SKM-1 treated with dmso at 0.1 percent for 144 hours (cell line): ENCODE data around the gene VMP1.

ENCODE experiments used
- DNase-seq: peaks from one replicate; lab custom pipeline; 2025; ENCODE audit not compliant: unreplicated experiment; lab: John Stamatoyannopoulos, UW

VMP1 gene

GRCh38 chr17:59707971-59708430 lies 547 bp downstream of the VMP1 start:
- no peak for DNase-seq

DNA sequence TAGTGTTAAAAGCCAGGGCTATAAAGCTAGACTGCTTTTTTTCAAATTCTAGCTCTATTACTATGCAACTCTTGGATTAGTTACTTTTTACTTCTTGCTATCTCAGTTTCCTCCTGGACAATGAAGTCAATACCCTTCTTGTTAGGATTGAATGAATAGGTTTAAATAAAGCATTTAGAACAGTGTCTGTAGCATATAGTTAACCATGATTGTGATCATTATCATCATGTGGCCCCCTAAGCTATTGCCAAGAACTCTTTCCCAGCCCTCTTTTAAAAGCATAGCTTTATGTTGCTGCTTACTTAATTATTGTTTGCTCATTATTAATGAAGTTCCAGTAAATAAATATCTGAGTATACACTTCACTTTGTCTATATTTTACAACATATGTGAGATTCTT lies 4.5 kb downstream of the VMP1 start:
- DNase-seq: no peak

DNA sequence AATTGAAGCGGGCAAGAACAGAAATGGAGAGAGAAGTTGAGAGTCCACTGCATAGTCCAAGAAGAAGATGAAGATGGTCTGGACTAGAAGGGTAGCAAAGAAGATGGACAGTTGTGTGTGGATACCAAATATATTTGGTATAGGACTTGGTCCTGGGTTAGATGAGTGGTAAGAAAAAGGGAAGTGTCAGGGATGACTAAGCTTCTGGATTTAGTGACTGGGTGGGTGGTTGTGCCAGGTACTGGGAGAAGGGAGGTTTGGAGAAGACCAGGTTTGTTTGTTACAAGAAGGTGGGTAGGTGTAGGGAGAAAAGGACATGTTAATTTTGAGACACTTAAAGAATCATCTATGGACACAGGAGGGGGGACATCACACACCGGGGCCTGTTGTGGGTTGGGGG lies 5.4 kb downstream of the VMP1 start:
- peak; percentile 45 for DNase-seq

DNA sequence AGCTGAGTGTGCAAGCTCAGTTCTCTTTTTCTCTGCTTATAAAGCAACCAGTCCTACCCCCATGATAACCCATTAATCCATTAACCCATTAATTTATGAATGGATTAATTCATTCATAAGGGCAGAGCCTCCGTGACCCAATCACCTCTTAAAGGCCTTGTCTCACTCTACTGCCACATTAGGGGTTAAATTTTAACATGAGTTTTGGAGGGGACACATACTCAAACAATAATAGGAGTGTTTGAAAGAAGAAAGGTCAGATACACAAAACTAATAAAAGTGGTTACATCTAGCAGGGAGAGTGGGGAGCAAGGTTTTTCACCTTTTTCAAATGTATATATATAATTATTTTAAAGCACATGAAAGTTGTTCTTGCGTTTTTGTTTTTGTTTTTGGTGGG lies 6.8 kb downstream of the VMP1 start:
- DNase-seq: no peak

- DNase-seq: no peak
Observed at GRCh38 chr17:59716427-59716826, 9.0 kb downstream of the VMP1 start.

DNA sequence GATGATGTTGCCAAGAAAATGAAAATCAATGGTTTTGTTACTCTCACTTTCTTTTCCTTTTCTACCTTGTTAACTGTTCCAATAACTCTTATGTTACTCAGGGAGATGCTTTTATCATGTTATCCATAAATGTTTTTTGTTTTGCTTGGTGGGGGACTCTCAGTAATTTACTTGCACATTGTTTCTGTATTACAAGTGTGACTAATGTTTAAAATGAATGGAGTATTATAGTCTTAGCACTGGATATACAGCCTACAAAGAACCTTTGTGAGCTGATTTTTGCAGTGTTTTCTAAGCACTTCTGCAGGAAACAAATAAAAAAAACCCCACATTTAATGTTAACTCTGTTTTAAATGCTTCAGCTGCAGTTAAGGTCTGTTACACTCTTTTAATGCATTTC lies 12.1 kb downstream of the VMP1 start:
- no peak for DNase-seq

GRCh38 chr17:59722623-59723022 lies 15.2 kb downstream of the VMP1 start:
- no peak for DNase-seq

- no peak for DNase-seq
Observed at GRCh38 chr17:59723041-59723440, 15.6 kb downstream of the VMP1 start.

DNA sequence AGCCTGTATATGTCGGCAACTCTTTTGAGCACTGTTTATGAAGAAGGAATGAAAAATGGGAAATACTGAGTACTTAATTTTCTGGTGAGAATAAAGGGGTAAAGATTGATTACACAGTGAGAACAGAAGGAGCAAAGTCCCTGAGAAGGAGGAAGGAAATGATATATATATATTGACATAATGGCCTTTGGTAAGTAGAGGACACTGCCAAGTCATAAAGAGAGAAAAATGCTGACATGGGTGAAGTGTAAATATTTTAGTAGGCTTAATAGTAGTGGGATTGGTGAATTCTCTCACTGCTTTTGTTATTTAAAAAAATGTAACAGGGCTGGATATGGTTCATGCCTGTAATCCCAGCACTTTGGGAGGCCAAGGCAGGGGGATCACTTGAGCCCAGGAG lies 16.2 kb downstream of the VMP1 start:
- no peak for DNase-seq

DNA sequence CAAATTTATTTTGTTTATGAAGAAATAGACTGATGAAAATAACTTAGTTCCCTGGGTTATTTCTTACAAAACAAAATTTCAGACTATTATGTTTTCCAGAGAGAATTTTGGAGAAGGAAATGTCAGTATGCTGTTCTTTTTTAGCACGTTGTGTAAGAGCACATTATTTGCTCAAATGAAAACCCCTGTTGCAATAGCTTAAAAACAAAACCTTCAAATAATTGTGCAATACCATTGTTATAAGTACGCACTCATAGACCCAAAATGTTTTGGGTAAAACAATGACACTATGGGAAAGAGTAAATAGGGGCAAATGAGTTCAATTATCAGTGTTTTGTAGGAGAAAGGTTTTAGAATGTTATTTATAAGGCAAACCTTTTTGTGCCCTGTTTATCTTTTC lies 18.2 kb downstream of the VMP1 start:
- DNase-seq: peak; percentile 77

GRCh38 chr17:59727817-59728533 lies 20.5 kb downstream of the VMP1 start:
- no peak for DNase-seq

DNA sequence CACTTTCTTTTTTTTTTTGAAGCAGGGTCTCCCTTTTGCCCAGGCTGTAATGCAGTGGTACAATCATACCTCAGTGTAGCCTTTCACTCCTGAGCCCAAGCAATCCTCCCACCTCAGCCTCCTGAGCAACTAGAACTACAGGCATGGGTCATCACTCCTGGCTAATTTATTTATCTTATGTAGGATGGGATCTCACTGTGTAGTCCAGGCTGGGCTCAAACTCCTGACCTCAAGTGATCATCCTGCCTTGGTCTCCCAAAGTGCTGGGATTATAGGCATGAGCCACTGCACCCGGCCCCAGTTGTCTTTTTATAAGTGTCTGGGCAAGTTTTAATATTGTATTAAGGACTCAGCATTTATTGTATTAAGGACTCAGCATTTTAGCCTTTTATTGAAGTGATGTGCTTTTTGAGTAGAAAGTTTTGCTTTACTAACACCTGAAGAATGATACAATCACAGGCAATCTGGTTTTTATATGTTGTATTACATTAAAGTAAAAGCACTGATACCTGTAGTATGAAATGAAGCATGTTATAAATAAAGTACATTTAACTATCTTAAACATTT lies 22.9 kb downstream of the VMP1 start:
- DNase-seq: no peak

DNA sequence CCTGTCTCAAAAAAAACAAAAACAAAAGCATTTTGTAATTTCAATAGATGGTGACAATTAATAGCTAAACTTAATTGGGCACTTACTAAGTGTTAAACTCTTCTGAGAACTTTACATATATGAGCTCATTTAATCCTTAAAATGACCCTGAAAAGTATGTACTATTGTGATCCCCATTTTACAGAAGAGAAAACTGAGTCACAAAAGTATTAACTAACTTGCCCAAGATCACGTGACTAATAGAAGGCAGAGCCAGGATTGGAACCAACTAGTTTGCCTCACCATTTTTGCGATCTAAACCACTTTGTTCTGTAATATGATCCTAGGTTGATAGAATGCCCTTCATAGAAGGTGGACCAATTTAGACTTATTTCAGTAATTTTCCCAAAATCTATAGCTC lies 26.2 kb downstream of the VMP1 start:
- no peak for DNase-seq

DNA sequence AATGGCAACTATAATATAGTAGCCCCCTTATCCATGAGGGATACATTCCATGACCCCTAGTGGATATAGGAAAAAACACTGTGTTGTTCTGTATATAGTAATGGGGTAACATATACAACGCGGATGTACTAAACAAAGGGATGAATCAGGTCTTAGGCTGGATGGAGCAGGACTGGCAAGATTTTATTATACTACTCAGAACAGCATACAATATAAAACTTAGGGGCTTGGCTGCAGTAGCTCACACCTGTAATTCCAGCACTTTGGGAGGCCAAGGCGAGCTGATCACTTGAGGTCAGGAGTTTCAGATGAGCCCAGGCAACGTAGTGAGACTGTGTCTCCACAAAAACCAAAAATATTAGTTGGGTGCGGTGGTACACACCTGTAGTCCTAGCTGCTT lies 26.8 kb downstream of the VMP1 start:
- DNase-seq: no peak

- DNase-seq: no peak
Observed at GRCh38 chr17:59737324-59737723, 29.9 kb downstream of the VMP1 start.

DNA sequence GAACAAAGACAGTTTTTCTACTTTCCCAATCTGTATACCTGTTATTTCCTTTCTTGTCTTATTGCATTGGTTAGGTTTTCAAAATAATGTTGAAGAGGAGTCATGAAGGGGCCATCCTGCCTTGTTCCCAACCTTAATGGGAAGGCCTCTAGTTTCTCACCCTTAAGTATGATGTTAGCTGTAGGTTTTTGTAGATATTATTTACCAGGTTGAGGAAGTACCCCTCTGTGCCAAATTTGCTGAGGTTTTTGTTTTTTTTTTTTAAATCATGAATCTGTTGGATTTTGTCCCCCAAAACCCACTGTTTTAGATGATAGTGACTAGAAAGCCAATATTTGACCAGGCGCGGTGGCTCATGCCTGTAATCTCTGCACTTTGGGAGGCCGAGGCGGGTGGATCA lies 36.4 kb downstream of the VMP1 start:
- DNase-seq: no peak

DNA sequence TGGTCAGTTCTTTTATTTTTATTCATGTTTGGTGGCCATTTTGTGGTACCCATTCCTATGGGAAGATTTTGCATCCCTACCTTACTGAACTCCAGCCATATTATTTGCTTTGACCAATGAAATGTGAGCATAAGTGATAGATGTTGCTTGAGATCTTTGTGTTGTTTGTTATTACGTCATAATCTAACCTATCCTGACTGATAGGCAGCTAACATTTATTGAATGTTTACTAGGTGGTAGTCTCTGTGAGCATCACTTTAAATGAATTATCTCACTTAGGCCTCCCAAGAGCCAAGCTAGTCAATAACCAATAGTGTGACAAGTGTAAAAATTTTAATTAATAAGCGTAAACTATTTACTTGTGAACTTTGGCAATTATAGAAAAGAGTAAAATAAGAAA lies 37.6 kb downstream of the VMP1 start:
- no peak for DNase-seq

DNA sequence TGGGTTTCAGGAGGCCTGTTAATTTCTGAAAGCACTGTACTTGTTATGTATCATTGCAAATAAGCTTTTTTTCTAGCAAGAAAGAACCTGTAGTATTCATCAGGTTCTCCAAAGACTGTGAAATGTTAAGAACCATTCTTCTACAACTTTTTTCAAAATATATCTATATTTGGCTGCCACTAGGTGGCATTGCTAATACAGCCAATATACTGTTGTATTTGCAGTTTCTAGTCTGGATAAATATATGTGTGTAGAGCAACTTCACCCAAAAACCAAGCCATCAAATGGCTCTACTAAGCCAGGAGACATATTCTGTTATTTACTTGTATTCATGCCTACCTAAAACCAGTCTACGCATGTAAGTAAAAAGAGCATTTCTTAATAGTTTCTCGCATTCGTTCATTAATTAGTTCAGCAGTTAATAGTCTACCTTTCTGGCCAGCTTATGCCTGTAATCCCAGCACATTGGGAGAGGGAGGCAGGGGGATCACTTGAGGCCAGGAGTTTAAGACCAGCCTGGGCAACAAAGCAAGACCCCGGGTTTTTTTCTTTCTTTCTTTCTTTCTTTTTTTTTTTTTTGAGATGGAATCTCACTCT lies 39.5 kb downstream of the VMP1 start:
- DNase-seq: no peak

DNA sequence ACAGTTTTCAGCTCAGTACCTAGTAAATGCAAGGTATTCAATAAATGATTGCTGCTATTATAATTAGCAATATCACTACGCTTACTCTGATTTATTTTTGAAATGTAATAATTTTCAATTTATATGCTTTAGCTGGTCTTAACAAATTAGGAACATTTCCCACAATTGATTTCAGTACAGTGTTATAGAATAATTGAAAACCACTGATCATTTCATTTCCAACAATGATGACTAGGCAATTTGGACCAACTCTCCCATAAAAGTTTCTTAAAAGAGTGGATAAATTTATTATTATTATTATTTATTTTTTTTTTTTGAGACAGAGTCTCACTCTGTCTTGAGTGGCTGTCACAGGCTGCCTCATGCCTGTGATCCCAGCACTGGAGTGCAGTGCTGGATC lies 41.1 kb downstream of the VMP1 start:
- DNase-seq: no peak

DNA sequence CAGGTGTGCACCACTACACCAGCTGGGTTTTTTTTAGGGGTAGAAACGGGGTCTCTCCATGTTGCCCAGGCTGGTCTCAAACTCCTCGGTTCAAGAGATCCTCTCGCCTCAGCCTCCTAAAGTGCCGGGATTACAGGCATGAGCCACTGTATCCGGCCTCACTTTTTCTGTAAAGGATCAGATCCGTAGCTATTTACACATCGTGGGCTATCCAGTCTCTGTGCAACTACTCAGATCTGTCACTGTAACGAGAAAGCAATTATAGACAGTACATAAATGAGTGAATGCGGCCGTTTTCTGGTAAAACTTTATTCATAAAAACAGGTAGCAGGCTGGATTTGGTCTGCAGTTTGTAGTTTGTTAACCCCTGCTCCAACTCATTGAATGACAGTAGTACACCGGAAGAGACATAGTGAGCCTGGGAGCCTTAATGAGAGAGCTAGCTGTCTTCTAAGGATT lies 44.5 kb downstream of the VMP1 start:
- DNase-seq: no peak

- no peak for DNase-seq
Observed at GRCh38 chr17:59752446-59752845, 45.0 kb downstream of the VMP1 start.

DNA sequence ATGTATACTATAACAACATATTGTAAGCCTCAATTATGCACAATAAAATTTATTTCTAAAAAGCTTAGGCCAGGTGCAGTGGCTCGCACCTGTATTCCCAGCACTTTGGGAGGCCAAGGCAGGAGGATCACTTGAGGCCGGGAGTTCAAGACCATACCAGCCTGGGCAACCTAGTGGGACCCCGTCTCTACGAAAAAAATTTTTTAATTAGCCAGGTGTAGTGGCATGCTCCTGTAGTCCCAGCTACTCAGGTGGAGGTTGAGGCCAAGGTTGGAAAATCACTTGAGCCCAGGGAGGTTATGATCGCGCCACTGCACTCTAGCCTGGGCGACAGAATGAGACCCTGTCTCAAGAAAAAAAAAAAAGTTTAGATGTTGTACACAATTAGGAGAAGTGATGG lies 45.5 kb downstream of the VMP1 start:
- DNase-seq: no peak
